Pancreas (tissue), 10 donors: ENCODE data around the gene MKNK1. TPM values are rescaled to one million over a fixed set of nuclear protein-coding genes. Genes with fewer than 3 reads are reported as not detected.
"Not testable (repeated sequence)": the region's sequence is repeated elsewhere in the genome, so short reads cannot be mapped to it uniquely, and the experiment has no call there.

Source experiments
- ATAC-seq, 4 donors: fragments of 200-7000 bp; cut with Tn5 transposase; one replicate each; pipeline versions ENCODE4 v1.8.0 to v1.9.1; 2020; ENCODE audit warnings: mild to moderate bottlenecking in 4 of 4, moderate library complexity in 4 of 4
- DNase-seq, 6 donors: peaks; one replicate each; pipeline ENCODE4 v3.0.0-alpha.2; 2020
- FAIRE-seq: peaks from 2 replicates; lab custom pipeline; 2012; peaks lifted over from hg19 to GRCh38; lab: Jason Lieb, UNC
- H3K27ac ChIP-seq, 4 donors: fragments of 200-600 bp; sonication (generic); 1 replicate in 3 of 4; 2 replicates in 1 of 4; pipeline versions ENCODE4 v1.5.0 to v1.8.0; 2020
- H3K27me3 ChIP-seq, 4 donors: fragments of 200-600 bp; one replicate each; pipeline ENCODE4 v1.8.0; 2021
- H3K36me3 ChIP-seq, 3 donors: fragments of 200-600 bp; sonication (generic) in 1 of 3; one replicate each; pipeline versions ENCODE4 v1.5.0 to v1.8.0; 2020 to 2021
- H3K4me1 ChIP-seq, 3 donors: fragments of 200-600 bp; one replicate each; pipeline ENCODE4 v1.8.0; 2021
- H3K4me3 ChIP-seq, 4 donors: fragments of 200-600 bp; sonication (generic) in 2 of 4; one replicate each; pipeline versions ENCODE4 v1.5.0 to v1.8.0; 2020 to 2021
- H3K9me3 ChIP-seq, 4 donors: fragments of 200-600 bp; one replicate each; pipeline ENCODE4 v1.8.0; 2021
- CTCF ChIP-seq, 4 donors: fragments of 200-600 bp; sonication (generic) in 3 of 4; IDR thresholded peaks; one replicate each; pipeline versions ENCODE4 v1.5.0 to v1.8.0; 2021; ENCODE audit warnings: antibody characterized with exemption in 4 of 4
- WGBS, 2 donors: extraction: QIAGEN DNeasy Blood & Tissue Kit; methylation state at CpG; one replicate each; pipeline ENCODE4 v1.1.7; 2013; 5-methylcytosine and 5-hydroxymethylcytosine counted together
- intact Hi-C, 3 donors: fragments of 100-400 bp; cut with DNase I; formaldehyde crosslinking; loops; one replicate each; pipeline versions ENCODE4 v1.11.1 to v1.14.2; 2022
- polyA plus RNA-seq, 2 donors: library from polyadenylated mRNA; stranded (reverse); fragments of 200-250 nt; gene quantifications; one replicate each; pipeline ENCODE4 v1.2.3, GENCODE V29; 2013
- total RNA-seq, 6 donors: library from RNA; stranded (reverse); fragmentation: NEBNext Ultra II Directional in 4 of 6; extraction: Animal tissue kit (Norgen Biotek cat#: 25700) in 4 of 6; gene quantifications; one replicate each; pipeline versions ENCODE4 v1.2.1 to v1.2.4, GENCODE V29; 2021 to 2023
- donor health status: healthy with polysubstance abuse.
- donor health status: DM: no; HTN: no; CAD: no; lungs with moderate emphysema.
- donor health status: DM: no; HTN: no; CAD: no.
- donor health status: control.
- donor health status: control.
- donor health status: Bipolar disorder and iron deficiency.
- donor health status: DM: yes; HTN: yes; CAD: no.
- donor health status: DM: no; HTN: no; CAD: no.
- donor health status: DM: no; HTN: no; CAD: no.
- donor health status: DM: yes; HTN: yes; CAD: no.

MKNK1 gene
- total RNA-seq, result 100 to 1,000 TPM in 3 of 6 donors, 10 to 100 TPM in 3; 44.9 to 122 (median 92.1) TPM
- 100 to 1,000 TPM; 145 to 172 TPM for polyA plus RNA-seq

GRCh38 chr1:46603858-46604549 lies at the start of gene MKNK1:
Gene MKNK1, minus strand, starts transcription at chr1:46604268. Its CDS starts 20,941 bp downstream, at chr1:46583327.
- Histone ChIP-seq H3K4me3 (peak within 1 kb of the TSS; percentile 61 to 87 (median 76)), H3K9me3 (no peaks in the 10 kb centered on the region), H3K27me3 (no peaks in the 10 kb centered on the region), H3K4me1 (peaks cover 21 to 64% (median 37%) of the 10 kb centered on the region in 3 donors), H3K27ac (peak within 1 kb of the TSS; percentile 56 to 86 (median 82)), H3K36me3 (peaks cover 0 to 7% (median 3%) of the 10 kb centered on the region in 3 donors)
- ATAC-seq (peak; percentile 84 to 93 (median 86)), FAIRE-seq (peak; percentile 45), DNase-seq (peak; percentile 98 to 100 (median 99))
- WGBS, 2 donors, result 0% methylated on average over 53 of the region's 53 CpGs
- no peak for TF ChIP-seq CTCF (IDR thresholded peaks at IDR 0.05)
- intact Hi-C loops, result no loop called here

GRCh38 chr1:46653405-46653958 lies 49.4 kb upstream of the MKNK1 start:
- WGBS, 2 donors, result 92 to 97% methylated on average over 2 of the region's 2 CpGs
- Histone ChIP-seq H3K9me3 (no peaks in the 10 kb centered on the region), H3K4me3 (no peak overlapping the region), H3K36me3 (peaks cover 0 to 40% (median 8%) of the 10 kb centered on the region in 3 donors), H3K4me1 (no peaks in the 10 kb centered on the region), H3K27ac (no peak overlapping the region), H3K27me3 (no peaks in the 10 kb centered on the region)
- TF ChIP-seq CTCF (IDR thresholded peaks at IDR 0.05), result no peak
- FAIRE-seq (no peak), DNase-seq (no peak), ATAC-seq (no peak)
- intact Hi-C loops, result no loop called here

GRCh38 chr1:46652321-46653100 lies 48.4 kb upstream of the MKNK1 start:
- Histone ChIP-seq H3K27me3 (no peaks in the 10 kb centered on the region), H3K4me3 (no peak overlapping the region), H3K36me3 (peaks cover 0 to 32% (median 4%) of the 10 kb centered on the region in 3 donors), H3K4me1 (no peaks in the 10 kb centered on the region), H3K27ac (no peak overlapping the region), H3K9me3 (no peaks in the 10 kb centered on the region)
- ATAC-seq, result no peak
- no peak for DNase-seq
- FAIRE-seq, result no peak
- WGBS, 2 donors, result 70% methylated on average over 6 of the region's 6 CpGs
- intact Hi-C loops, result no loop called here
- no peak for TF ChIP-seq CTCF (IDR thresholded peaks at IDR 0.05)

- WGBS, 2 donors, result 94 to 97% methylated on average over 3 of the region's 3 CpGs
- intact Hi-C loops, H3K27ac ChIP-seq, DNase-seq, H3K9me3 ChIP-seq, H3K4me1 ChIP-seq, H3K4me3 ChIP-seq, ATAC-seq, H3K27me3 ChIP-seq, FAIRE-seq: not testable (repeated sequence)
- H3K36me3 ChIP-seq, result peaks cover 0 to 27% (median 3%) of the 10 kb centered on the region in 3 donors
Observed at GRCh38 chr1:46651152-46651551, 47.1 kb upstream of the MKNK1 start.

- WGBS, 2 donors, result 99% methylated on average over 3 of the region's 3 CpGs
- Histone ChIP-seq H3K4me3 (no peak overlapping the region), H3K4me1 (no peaks in the 10 kb centered on the region), H3K27me3 (no peaks in the 10 kb centered on the region), H3K9me3 (no peaks in the 10 kb centered on the region), H3K36me3 (peaks cover 0 to 23% (median 0%) of the 10 kb centered on the region in 3 donors), H3K27ac (no peak overlapping the region)
- FAIRE-seq (no peak), ATAC-seq (no peak), DNase-seq (no peak)
- TF ChIP-seq CTCF (IDR thresholded peaks at IDR 0.05), result no peak
- intact Hi-C loops, result no loop called here
Observed at GRCh38 chr1:46650491-46650890, 46.4 kb upstream of the MKNK1 start.
